GM12878 (cell line): Measurements from ENCODE around the gene PCDHB15. TPM values are rescaled to one million over a fixed set of nuclear protein-coding genes. Genes with fewer than 3 reads are reported as not detected.
"Not testable (repeated sequence)": the region's sequence is repeated elsewhere in the genome, so short reads cannot be mapped to it uniquely, and the experiment has no call there.

Experiments used
- ATAC-seq: fragments of 200-7000 bp; cut with Tn5 transposase; 3 replicates; pipeline ENCODE4 v1.9.1; 2020; ENCODE audit warnings: mild to moderate bottlenecking, moderate library complexity
- BruUV-seq: library from RNA; stranded (reverse); fragments of 400-500 nt; replicated peaks from 2 replicates; lab custom pipeline; 2021; lab: Mats Ljungman, UMichigan
- CTCF ChIA-PET: fragments of 300-600 bp; sonication (Branson Sonifier 250); formaldehyde crosslinking; extraction: SDS; loops from one replicate; lab custom pipeline; 2021; ENCODE audit warnings: inconsistent platforms; lab: Yijun Ruan, JAX
- POLR2A ChIA-PET: fragments of 350-600 bp; formaldehyde crosslinking; extraction: SDS; loops from one replicate; lab custom pipeline; 2021; ENCODE audit warnings: inconsistent platforms; lab: Charles Lee
- RAD21 ChIA-PET: fragments of 300-600 bp; sonication (Branson Sonifier 250); formaldehyde crosslinking; loops from one replicate; lab custom pipeline; 2023; ENCODE audit warnings: antibody characterized with exemption; ENCODE audit not compliant: unreplicated experiment; lab: Charles Lee
- SMC1A ChIA-PET: fragments of 300-600 bp; sonication (Branson Sonifier 250); formaldehyde crosslinking; loops from one replicate; lab custom pipeline; 2023; ENCODE audit not compliant: unreplicated experiment, uncharacterized antibody; lab: Charles Lee
- DNase-seq: peaks from one replicate; pipeline ENCODE4 v3.0.0-alpha.2; 2011; ENCODE audit warnings: low read depth, low spot score
- FAIRE-seq: peaks from 3 replicates; lab custom pipeline; 2011; peaks lifted over from hg19 to GRCh38; lab: Jason Lieb, UNC
- H2AFZ ChIP-seq: 2 replicates; pipeline ENCODE4 v1.6.0; 2011; ENCODE audit warnings: low read depth, low read length, control low read depth; ENCODE audit not compliant: control insufficient read depth
- H3K27ac ChIP-seq: 2 replicates; pipeline ENCODE4 v1.5.1; 2011; ENCODE audit warnings: control low read depth; ENCODE audit not compliant: control insufficient read depth, insufficient read depth
- H3K27me3 ChIP-seq, 2 experiments: replicated peaks in 1 of 2; 2 replicates each; pipeline versions ENCODE4 v1.6.0 to v1.6.1; 2011; ENCODE audit warnings: low read length in 1 of 2; ENCODE audit not compliant: control insufficient read depth in 2 of 2, insufficient read depth in 2 of 2
- H3K36me3 ChIP-seq, 2 experiments: 2 replicates each; pipeline ENCODE4 v1.5.1; 2011; ENCODE audit warnings: low read length in 1 of 2; ENCODE audit not compliant: control insufficient read depth in 2 of 2, insufficient read depth in 2 of 2
- H3K4me1 ChIP-seq: 2 replicates; pipeline ENCODE4 v1.6.1; 2011; ENCODE audit warnings: mild to moderate bottlenecking, low read length, moderate library complexity, mixed read lengths; ENCODE audit not compliant: control insufficient read depth, insufficient read depth
- H3K4me2 ChIP-seq: 2 replicates; pipeline ENCODE4 v1.6.0; 2011; ENCODE audit warnings: control low read depth; ENCODE audit not compliant: control insufficient read depth, insufficient read depth
- H3K4me3 ChIP-seq: fragments of 200-600 bp; sonication (generic); 2 replicates; pipeline ENCODE4 v1.5.1; 2016
- H3K79me2 ChIP-seq: 2 replicates; pipeline ENCODE4 v1.6.0; 2011; ENCODE audit warnings: low read length; ENCODE audit not compliant: control insufficient read depth, insufficient read depth
- H3K9ac ChIP-seq: 2 replicates; pipeline ENCODE4 v1.8.0; 2011; ENCODE audit warnings: low read length, control low read depth, mixed read lengths; ENCODE audit not compliant: control insufficient read depth, insufficient read depth
- H3K9me3 ChIP-seq: replicated peaks from 3 replicates; pipeline ENCODE4 v1.5.1; 2011; ENCODE audit warnings: mild to moderate bottlenecking, low read length; ENCODE audit not compliant: control insufficient read depth, insufficient read depth
- H4K20me1 ChIP-seq: 2 replicates; pipeline ENCODE4 v1.6.0; 2011; ENCODE audit not compliant: control insufficient read depth, insufficient read depth
- RAD21 ChIP-seq: IDR thresholded peaks from 2 replicates; pipeline ENCODE4 v1.6.1; 2011; ENCODE audit warnings: mild to moderate bottlenecking, low read depth, low read length, moderate library complexity; ENCODE audit not compliant: insufficient read depth
- RUNX3 ChIP-seq: IDR thresholded peaks from 2 replicates; pipeline ENCODE4 v1.6.1; 2012; ENCODE audit warnings: low read length, inconsistent platforms
- TCF3 ChIP-seq: IDR thresholded peaks from 2 replicates; pipeline ENCODE4 v1.6.1; 2012; ENCODE audit warnings: low read depth, mild to moderate bottlenecking, low read length, borderline replicate concordance; ENCODE audit not compliant: insufficient read depth
- WGBS: methylation state at CpG from one replicate; pipeline ENCODE4 v1.1.6; 2016; ENCODE audit warnings: low lambda C conversion rate; ENCODE audit not compliant: insufficient replicate concordance, insufficient coverage; ENCODE audit errors: missing lambda C conversion rate; 5-methylcytosine and 5-hydroxymethylcytosine counted together
- in situ Hi-C: fragments of 300-500 bp; cut with MboI; formaldehyde crosslinking; loops from 9 replicates; pipeline ENCODE4 v1.14.3; 2018; ENCODE audit warnings: mixed read lengths
- intact Hi-C: fragments of 100-400 bp; cut with micrococcal nuclease; formaldehyde crosslinking; loops from one replicate; pipeline ENCODE4 v1.14.2; 2022; ENCODE audit not compliant: unreplicated experiment
- polyA plus RNA-seq, 11 experiments: library from polyadenylated mRNA; depleted of rRNA in 4 of 11; unstranded in 6 of 11; stranded (reverse) in 5 of 11; fragments of >200 nt; fragmentation: Nextera tagmentation in 4 of 11; fragmentation: Illumina TruSeq in 1 of 11; extraction: Ambion mirVana in 4 of 11; extraction: Trizol in 1 of 11; gene quantifications; 1 replicate in 1 of 11; 2 replicates in 10 of 11; pipeline versions ENCODE4 v1.2.1 to v1.2.3, GENCODE V29; 2011 to 2016; ENCODE audit warnings: inconsistent platforms in 2 of 11, missing spikeins in 2 of 11, low read depth in 1 of 11
- total RNA-seq, 4 experiments: library from RNA; depleted of rRNA in 3 of 4; stranded (reverse); fragments of >200 nt in 3 of 4; fragmentation: Illumina TruSeq in 1 of 4; extraction: Trizol in 1 of 4; gene quantifications; 2 replicates each; pipeline versions ENCODE4 v1.2.1 to v1.2.3, GENCODE V29; 2013 to 2021

The PCDHB15 gene
- total and polyA plus RNA-seq, 10 of the 15 experiments (the other 5 are each of a cell fraction or from before 2014, with no cell fraction given): 0.01 to 0.10 TPM; not detected in 8

DNA sequence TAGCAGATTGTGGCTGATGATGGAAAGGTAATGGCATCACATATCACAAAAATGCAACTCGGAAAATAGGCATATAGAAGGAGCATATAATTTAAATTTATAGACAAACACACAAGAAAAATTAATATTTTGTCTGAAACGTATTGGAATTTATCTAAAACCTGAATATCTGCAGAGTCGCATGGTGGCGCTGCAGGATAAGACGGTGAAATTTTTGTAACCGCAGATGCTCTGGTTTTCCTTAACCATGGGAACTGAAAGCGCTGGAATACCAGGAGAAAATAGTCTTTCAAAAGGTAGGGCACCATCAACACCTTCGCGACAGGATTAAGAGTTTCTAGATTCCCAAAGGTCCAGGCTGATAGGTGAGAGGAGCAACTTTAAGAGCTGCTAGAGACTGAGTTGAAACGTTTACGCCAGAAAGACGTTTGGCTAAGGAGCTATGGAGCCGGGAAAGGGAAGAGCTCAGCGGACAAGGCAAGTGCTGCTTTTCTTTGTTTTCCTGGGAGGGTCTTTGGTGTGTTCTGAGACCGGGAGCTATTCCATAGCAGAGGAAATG, 11.0 kb upstream of the PCDHB15 start:
- ChIA-PET POLR2A (no interaction called here), RAD21 (no interaction called here), CTCF (interaction anchor here (0.9 to 1.1 kb wide), 2 partner anchors 11 to 330 kb away, joined by 3 to 4 read pairs; partner anchors contain the start of gene PCDHB14)
- H3K4me2 ChIP-seq: no peak overlapping the region
- no peaks in the 10 kb centered on the region for H4K20me1 ChIP-seq
- no peaks in the 10 kb centered on the region for H3K27me3 ChIP-seq
- in situ Hi-C loops (no loop called here), intact Hi-C loops (no loop called here)
- no TSS peak for BruUV-seq
- DNase-seq (no peak), FAIRE-seq (no peak), ATAC-seq (no peak)
- no peaks in the 10 kb centered on the region for H3K4me1 ChIP-seq
- WGBS: 29% methylated on average over 15 of the region's 15 CpGs
- H2AFZ ChIP-seq: no peak overlapping the region
- peaks cover 2% of the 10 kb centered on the region; the same call in 1 of the 3 replicates for H3K9me3 ChIP-seq
- H3K36me3 ChIP-seq: no peaks in the 10 kb centered on the region
- no peak overlapping the region for H3K27ac ChIP-seq
- TF ChIP-seq RUNX3: peak; percentile 33; the same call in 1 of the 2 replicates
- peak; percentile 38; the same call in 1 of the 2 replicates for TF ChIP-seq RAD21
- no peak for TF ChIP-seq TCF3
- TF ChIP-seq, all 136 proteins: peak for 2
- SMC1A ChIA-PET: no interaction called here
- no peak overlapping the region for H3K4me3 ChIP-seq
- H3K79me2 ChIP-seq: no peaks in the 10 kb centered on the region
- no peak overlapping the region for H3K9ac ChIP-seq

DNA sequence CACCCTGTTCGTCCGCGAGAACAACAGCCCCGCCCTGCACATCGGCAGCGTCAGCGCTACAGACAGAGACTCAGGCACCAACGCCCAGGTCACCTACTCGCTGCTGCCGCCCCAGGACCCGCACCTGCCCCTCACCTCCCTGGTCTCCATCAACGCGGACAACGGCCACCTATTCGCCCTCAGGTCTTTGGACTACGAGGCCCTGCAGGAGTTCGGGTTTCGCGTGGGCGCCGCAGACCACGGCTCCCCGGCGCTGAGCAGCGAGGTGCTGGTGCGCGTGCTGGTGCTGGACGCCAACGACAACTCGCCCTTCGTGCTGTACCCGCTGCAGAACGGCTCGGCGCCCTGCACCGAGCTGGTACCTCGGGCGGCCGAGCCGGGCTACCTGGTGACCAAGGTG, 9.3 kb upstream of the PCDHB15 start:
- H3K79me2 ChIP-seq, H3K9ac ChIP-seq, FAIRE-seq, H3K9me3 ChIP-seq, H3K27me3 ChIP-seq, SMC1A ChIA-PET, in situ Hi-C loops, BruUV-seq, H3K27ac ChIP-seq, CTCF ChIA-PET, H4K20me1 ChIP-seq, H3K36me3 ChIP-seq, H3K4me2 ChIP-seq, POLR2A ChIA-PET, H3K4me3 ChIP-seq, DNase-seq, RAD21 ChIA-PET, H3K4me1 ChIP-seq, intact Hi-C loops, H2AFZ ChIP-seq, ATAC-seq: not testable (repeated sequence)
- 89% methylated on average over 30 of the region's 40 CpGs for WGBS
